ENCODE results near the gene IDUA.
A peak's percentile ranks its signal among the peaks of the same experiment; 100 is the strongest.
"Not testable (repeated sequence)": the region's sequence is repeated elsewhere in the genome, so short reads cannot be mapped to it uniquely, and the experiment has no call there.

IDUA gene

DNA sequence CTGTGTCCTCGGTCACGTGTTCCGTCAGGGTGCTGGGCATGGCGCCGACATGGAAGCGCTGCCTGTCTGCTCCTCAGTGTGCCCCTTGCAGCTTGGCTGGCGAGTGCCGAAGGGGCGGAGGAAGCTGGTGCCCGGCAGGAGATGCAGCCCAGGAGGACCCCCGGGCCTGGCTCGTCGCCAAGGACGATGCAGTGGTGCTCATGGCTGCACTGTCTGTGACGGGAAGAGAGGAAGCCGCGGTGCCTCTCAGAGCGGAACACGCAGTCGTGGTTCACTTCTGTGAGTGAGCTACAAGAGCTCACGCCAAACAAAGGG is 62.7 kb downstream of the IDUA start:
- DNase-seq (ENCODE audit: low read depth, low spot score) = no peak
- TF ChIP-seq, protein P1, sequence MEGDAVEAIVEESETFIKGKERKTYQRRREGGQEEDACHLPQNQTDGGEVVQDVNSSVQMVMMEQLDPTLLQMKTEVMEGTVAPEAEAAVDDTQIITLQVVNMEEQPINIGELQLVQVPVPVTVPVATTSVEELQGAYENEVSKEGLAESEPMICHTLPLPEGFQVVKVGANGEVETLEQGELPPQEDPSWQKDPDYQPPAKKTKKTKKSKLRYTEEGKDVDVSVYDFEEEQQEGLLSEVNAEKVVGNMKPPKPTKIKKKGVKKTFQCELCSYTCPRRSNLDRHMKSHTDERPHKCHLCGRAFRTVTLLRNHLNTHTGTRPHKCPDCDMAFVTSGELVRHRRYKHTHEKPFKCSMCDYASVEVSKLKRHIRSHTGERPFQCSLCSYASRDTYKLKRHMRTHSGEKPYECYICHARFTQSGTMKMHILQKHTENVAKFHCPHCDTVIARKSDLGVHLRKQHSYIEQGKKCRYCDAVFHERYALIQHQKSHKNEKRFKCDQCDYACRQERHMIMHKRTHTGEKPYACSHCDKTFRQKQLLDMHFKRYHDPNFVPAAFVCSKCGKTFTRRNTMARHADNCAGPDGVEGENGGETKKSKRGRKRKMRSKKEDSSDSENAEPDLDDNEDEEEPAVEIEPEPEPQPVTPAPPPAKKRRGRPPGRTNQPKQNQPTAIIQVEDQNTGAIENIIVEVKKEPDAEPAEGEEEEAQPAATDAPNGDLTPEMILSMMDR (IDR thresholded peaks at IDR 0.05; ENCODE audit: low read depth, low read length) = no peak
- H3K4me3 ChIP-seq (ENCODE audit: low read depth, low read length) = no peak overlapping the region
- in situ Hi-C loops (cut with HindIII; ENCODE audit: low sequenced_read_pairs) = no loop called here

DNA sequence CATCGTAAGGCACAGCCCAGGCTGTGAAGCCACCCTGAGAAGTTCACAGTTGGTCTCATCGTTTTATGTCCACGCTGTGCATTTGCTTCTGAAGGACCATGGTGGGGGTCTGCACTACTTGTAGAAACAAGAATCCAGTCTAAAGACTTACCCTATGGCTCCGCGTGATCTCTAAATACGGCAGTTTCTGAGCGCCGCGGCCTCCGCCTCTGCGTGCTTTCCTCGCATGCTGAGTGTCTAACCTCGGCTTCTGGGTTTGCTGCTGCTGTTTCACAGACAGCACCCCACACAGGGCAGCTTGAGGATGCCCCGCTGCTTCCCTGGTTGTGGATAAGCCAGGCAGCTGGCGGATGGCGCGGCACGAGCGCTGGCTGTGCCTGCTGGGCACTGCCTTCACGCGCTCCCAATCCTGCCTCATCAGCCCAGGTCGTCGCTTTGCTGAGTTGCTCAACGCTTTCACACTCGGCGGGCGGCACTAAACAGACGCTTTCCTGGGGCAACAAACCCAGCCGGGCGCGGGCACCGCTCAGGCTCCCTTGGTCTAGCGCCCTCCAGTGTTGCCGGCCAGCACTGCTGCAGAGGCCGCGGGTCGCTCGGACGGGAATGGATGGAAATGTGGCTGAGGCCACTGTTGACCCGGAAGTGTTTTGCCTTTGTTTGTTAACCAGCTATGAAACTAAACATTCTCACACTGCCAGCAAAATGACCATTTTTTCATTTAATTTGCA is 63.8 kb downstream of the IDUA start:
- no peak overlapping the region for H3K4me3 ChIP-seq (ENCODE audit: low read depth, low read length)
- no peak for DNase-seq (ENCODE audit: low read depth, low spot score)
- TF ChIP-seq, protein P1 (IDR thresholded peaks at IDR 0.05; ENCODE audit: low read depth, low read length) = peak; percentile 54
- in situ Hi-C loops (cut with HindIII; ENCODE audit: low sequenced_read_pairs) = no loop called here

GRCh38 chr4:1051472-1051871 is 64.6 kb downstream of the IDUA start:
- H3K4me3 ChIP-seq (ENCODE audit: low read depth, low read length) = no peak overlapping the region
- in situ Hi-C loops (cut with HindIII; ENCODE audit: low sequenced_read_pairs) = no loop called here
- DNase-seq (ENCODE audit: low read depth, low spot score) = no peak
- TF ChIP-seq, protein P1 (IDR thresholded peaks at IDR 0.05; ENCODE audit: low read depth, low read length) = no peak

DNA sequence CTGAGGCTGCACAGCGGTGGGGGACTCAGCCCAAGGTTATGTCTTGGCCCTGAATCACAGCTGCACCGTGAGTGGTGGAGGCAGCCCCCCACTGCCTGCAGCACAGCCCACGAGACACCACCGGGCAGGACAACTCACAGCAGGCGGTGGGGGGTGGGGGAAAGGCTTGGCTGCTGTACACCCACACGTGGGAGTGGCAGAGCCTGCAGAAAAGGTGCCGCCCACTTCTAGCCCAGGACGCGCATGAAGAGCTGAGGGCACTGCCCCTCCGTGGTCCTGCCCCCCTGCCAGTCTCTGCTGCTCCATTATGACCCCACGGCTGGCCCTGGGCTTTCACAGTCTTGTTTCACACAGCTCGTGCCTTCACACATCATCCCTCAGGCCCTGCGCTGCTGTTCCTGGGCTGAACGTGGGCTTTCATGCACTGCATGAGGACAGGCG is 65.4 kb downstream of the IDUA start:
- TF ChIP-seq, protein P1 (IDR thresholded peaks at IDR 0.05; ENCODE audit: low read depth, low read length) = no peak
- no peak for DNase-seq (ENCODE audit: low read depth, low spot score)
- in situ Hi-C loops (cut with HindIII; ENCODE audit: low sequenced_read_pairs) = no loop called here
- no peak overlapping the region for H3K4me3 ChIP-seq (ENCODE audit: low read depth, low read length)

GRCh38 chr4:1053080-1053661 is 66.3 kb downstream of the IDUA start:
- no peak overlapping the region for H3K4me3 ChIP-seq (ENCODE audit: low read depth, low read length)
- TF ChIP-seq, protein P1 (IDR thresholded peaks at IDR 0.05; ENCODE audit: low read depth, low read length) = no peak
- in situ Hi-C loops (cut with HindIII; ENCODE audit: low sequenced_read_pairs) = no loop called here
- no peak for DNase-seq (ENCODE audit: low read depth, low spot score)

GRCh38 chr4:1053891-1054290 is 67.0 kb downstream of the IDUA start:
- DNase-seq (ENCODE audit: low read depth, low spot score); H3K4me3 ChIP-seq (ENCODE audit: low read depth, low read length); in situ Hi-C loops (cut with HindIII; ENCODE audit: low sequenced_read_pairs): not testable (repeated sequence)
